ENCODE measurements around the gene LANCL3.

DNA sequence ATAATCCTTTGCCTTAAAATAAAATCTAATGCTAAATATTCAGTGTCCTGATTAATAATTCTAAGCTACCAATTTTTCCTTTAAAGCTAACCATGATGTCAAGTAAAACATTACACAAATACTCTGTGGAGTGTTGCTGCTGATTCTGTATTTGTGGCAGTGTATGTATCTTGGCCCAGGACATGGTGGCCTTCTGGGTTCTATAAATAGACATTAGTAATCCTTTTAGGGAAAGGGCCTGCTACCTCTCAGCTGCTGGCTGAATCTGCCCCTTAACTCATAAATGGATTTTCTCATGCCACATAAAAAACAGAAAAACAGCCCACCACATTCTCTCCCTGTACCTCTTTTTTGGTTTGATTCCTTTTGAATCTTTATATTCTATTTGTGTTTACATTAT lies 113.0 kb downstream of the LANCL3 start:
- TF ChIP-seq POLR2AphosphoS5 (IDR thresholded peaks at IDR 0.05) (peak in 3 of 4 donors; percentile 15 to 40 (median 28)), CTCF (IDR thresholded peaks at IDR 0.05) (no peak)
